ENCODE results near the gene SCTR. TPM values are rescaled to one million over a fixed set of nuclear protein-coding genes. Genes with fewer than 3 reads are reported as not detected.

SCTR gene
- total RNA-seq, 1 donor from 2014 or later, result not detected

Other genes with a start within 250 kb of the SCTR start
- gene C2orf76, start 157.6 kb downstream of the SCTR start, total RNA-seq, result 10.2 and 11.5 TPM in 2 replicates
- 139 and 145 TPM in 2 replicates for gene DBI, start 157.5 kb downstream of the SCTR start, total RNA-seq
- not detected in 2 replicates for gene TMEM37, start 92.6 kb downstream of the SCTR start, total RNA-seq
- gene CFAP221, start 20.0 kb upstream of the SCTR start, total RNA-seq, result not detected in 2 replicates
- gene TMEM177, start 154.7 kb upstream of the SCTR start, total RNA-seq, result 19.0 and 20.6 TPM in 2 replicates
- 21.9 and 22.0 TPM in 2 replicates for gene PTPN4, start 235.4 kb upstream of the SCTR start, total RNA-seq

Data from activated CD4-positive, alpha-beta T cell treated with anti-CD3 and anti-CD28 coated beads, Interleukin-2, amount 10 ng/mL, durations not matched to agents 24 days and 14 days (primary cell).